Astrocyte (in vitro differentiated cells and primary cell): ENCODE data around the gene AHNAK2. TPM values are rescaled to one million over a fixed set of nuclear protein-coding genes. Genes with fewer than 3 reads are reported as not detected.
A peak's percentile ranks its signal among the peaks of the same experiment; 100 is the strongest.

Experiments used
- DNase-seq: peaks from one replicate; pipeline ENCODE4 v3.0.0-alpha.2; 2010; ENCODE audit warnings: low read depth
- FAIRE-seq: peaks from 2 replicates; lab custom pipeline; 2011; peaks lifted over from hg19 to GRCh38; lab: Jason Lieb, UNC
- H2AFZ ChIP-seq: 2 replicates; pipeline ENCODE4 v1.6.0; 2012; ENCODE audit warnings: low read depth, low read length, inconsistent platforms
- H3K27ac ChIP-seq: 2 replicates; pipeline ENCODE4 v1.5.1; 2011; ENCODE audit warnings: low read depth, low read length, inconsistent platforms
- H3K27me3 ChIP-seq: 2 replicates; pipeline ENCODE4 v1.6.0; 2011; ENCODE audit warnings: low read length, inconsistent platforms; ENCODE audit not compliant: insufficient read depth
- H3K36me3 ChIP-seq: 2 replicates; pipeline ENCODE4 v1.5.1; 2011; ENCODE audit warnings: low read length, inconsistent platforms; ENCODE audit not compliant: insufficient read depth
- H3K4me1 ChIP-seq: 2 replicates; pipeline ENCODE4 v1.5.1; 2011; ENCODE audit warnings: low read length, inconsistent platforms; ENCODE audit not compliant: insufficient read depth
- H3K4me2 ChIP-seq: 2 replicates; pipeline ENCODE4 v1.6.0; 2012; ENCODE audit warnings: low read length, inconsistent platforms
- H3K4me3 ChIP-seq: 2 replicates; pipeline ENCODE4 v1.5.1; 2011; ENCODE audit warnings: low read depth, mild to moderate bottlenecking, low read length, inconsistent platforms; ENCODE audit not compliant: insufficient read depth
- H3K79me2 ChIP-seq: 2 replicates; pipeline ENCODE4 v1.6.0; 2012; ENCODE audit warnings: mild to moderate bottlenecking, low read length, inconsistent platforms; ENCODE audit not compliant: insufficient read depth
- H3K9ac ChIP-seq: 2 replicates; pipeline ENCODE4 v1.6.0; 2012; ENCODE audit warnings: mild to moderate bottlenecking, low read length, inconsistent platforms
- H3K9me3 ChIP-seq: 2 replicates; pipeline ENCODE4 v1.5.1; 2012; ENCODE audit warnings: low read depth, mild to moderate bottlenecking, low read length, inconsistent platforms; ENCODE audit not compliant: insufficient read depth
- H4K20me1 ChIP-seq: 2 replicates; pipeline ENCODE4 v1.6.0; 2012; ENCODE audit warnings: low read length, inconsistent platforms; ENCODE audit not compliant: insufficient read depth
- H3K27ac Mint-ChIP-seq: one replicate; pipeline ENCODE4 v1.8.0; 2021; ENCODE audit warnings: mild to moderate bottlenecking, mixed read lengths; ENCODE audit not compliant: unreplicated experiment
- H3K27me3 Mint-ChIP-seq: one replicate; pipeline ENCODE4 v1.8.0; 2021; ENCODE audit warnings: low read depth, mixed read lengths; ENCODE audit not compliant: unreplicated experiment
- H3K36me3 Mint-ChIP-seq: one replicate; pipeline ENCODE4 v1.8.0; 2021; ENCODE audit warnings: low read depth, mixed read lengths; ENCODE audit not compliant: unreplicated experiment
- H3K4me1 Mint-ChIP-seq: one replicate; pipeline ENCODE4 v1.8.0; 2021; ENCODE audit warnings: low read depth, mixed read lengths; ENCODE audit not compliant: unreplicated experiment
- H3K4me3 Mint-ChIP-seq: one replicate; pipeline ENCODE4 v1.8.0; 2021; ENCODE audit warnings: mild to moderate bottlenecking, moderate library complexity, mixed read lengths; ENCODE audit not compliant: unreplicated experiment
- H3K9me3 Mint-ChIP-seq: one replicate; pipeline ENCODE4 v1.8.0; 2021; ENCODE audit warnings: mild to moderate bottlenecking, mixed read lengths; ENCODE audit not compliant: unreplicated experiment
- CTCF ChIP-seq: IDR thresholded peaks from 2 replicates; pipeline ENCODE4 v1.5.1; 2011; ENCODE audit warnings: low read depth, mild to moderate bottlenecking, inconsistent platforms, low read length, moderate library complexity; ENCODE audit not compliant: insufficient read depth
- EZH2 ChIP-seq: IDR thresholded peaks from 2 replicates; pipeline ENCODE4 v1.6.1; 2012; ENCODE audit warnings: mild to moderate bottlenecking, low read length, inconsistent platforms; ENCODE audit not compliant: insufficient read depth
- total RNA-seq: library from RNA; stranded (reverse); gene quantifications from 2 replicates; pipeline ENCODE4 v1.2.1, GENCODE V29; 2021

AHNAK2 gene
- total RNA-seq, 1 donor from 2014 or later, result 44.7 TPM

DNA sequence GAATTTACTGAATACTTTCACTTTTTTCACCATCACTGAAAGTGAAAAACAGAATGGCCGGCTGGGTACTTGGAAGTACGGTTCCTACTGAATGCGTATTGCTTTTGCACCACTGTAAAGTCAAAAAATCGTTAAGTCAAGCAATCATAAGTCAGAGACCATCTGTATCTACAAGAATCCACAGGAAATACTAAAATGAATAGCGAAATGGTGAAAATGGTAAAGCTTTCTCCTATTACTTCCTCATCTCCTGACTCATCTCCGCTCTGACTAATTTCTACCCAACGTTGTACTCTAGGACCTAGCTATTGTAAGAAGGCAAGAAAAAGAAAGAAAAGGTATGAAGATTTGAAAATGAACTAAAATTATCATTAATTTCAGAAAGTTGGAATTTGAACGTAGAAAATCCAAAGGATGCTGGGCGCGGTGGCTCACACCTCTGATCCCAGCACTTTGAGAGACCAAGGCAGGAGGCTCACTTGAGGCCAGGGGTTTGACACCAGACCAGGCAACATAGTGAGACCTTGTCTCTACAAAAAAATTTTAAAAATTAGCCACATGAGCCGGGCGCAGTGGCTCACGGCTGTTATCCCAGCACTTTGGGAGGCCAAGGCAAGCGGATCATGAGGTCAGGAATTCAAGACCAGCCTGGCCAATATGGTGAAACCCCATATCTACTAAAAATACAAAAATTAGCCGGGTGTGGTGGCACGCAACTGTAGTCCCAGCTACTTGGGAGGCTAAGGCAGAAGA lies 48.0 kb upstream of the AHNAK2 start:
- Mint-ChIP-seq H3K4me1 (peaks cover 29% of the 10 kb centered on the region), H3K27ac (peak overlapping the region; percentile 48), H3K27me3 (no peaks in the 10 kb centered on the region)

DNA sequence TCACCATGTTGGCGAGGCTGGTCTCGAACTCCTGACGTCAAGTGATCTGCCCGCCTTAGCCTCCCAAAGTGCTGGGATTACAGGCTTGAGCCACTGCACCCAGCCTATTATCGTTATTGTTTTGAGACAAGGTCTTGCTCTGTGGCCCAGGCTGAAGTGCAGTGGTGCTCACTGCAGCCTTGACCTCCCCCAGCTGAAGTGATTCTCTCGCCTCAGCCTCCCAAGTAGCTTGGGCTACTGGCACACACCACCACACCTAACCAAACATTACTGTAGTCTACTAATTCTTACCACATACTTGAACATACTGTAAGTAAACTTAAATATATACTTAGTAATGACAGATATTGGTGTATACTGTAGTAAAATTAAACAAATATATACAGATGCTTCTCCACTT lies 47.3 kb upstream of the AHNAK2 start:
- Mint-ChIP-seq H3K27me3 (no peaks in the 10 kb centered on the region), H3K36me3 (no peaks in the 10 kb centered on the region), H3K4me1 (peaks cover 25% of the 10 kb centered on the region), H3K27ac (peak overlapping the region; percentile 98), H3K4me3 (no peak overlapping the region), H3K9me3 (peaks cover 1% of the 10 kb centered on the region)
- Histone ChIP-seq H3K4me2 (peak overlapping the region; percentile 16), H3K9me3 (no peaks in the 10 kb centered on the region), H2AFZ (no peak overlapping the region), H3K36me3 (no peaks in the 10 kb centered on the region), H4K20me1 (no peaks in the 10 kb centered on the region), H3K9ac (peak overlapping the region; percentile 51), H3K27me3 (no peaks in the 10 kb centered on the region), H3K79me2 (peaks cover 15% of the 10 kb centered on the region), H3K4me3 (no peak overlapping the region), H3K4me1 (peaks cover 61% of the 10 kb centered on the region), H3K27ac (peak overlapping the region; percentile 92)
- FAIRE-seq (no peak), DNase-seq (no peak)
- no peak for TF ChIP-seq EZH2
- no peak for TF ChIP-seq CTCF

More for the DNA sequence above, 48.0 kb upstream of the AHNAK2 start:
- Histone ChIP-seq H3K4me3 (no peak overlapping the region), H4K20me1 (no peaks in the 10 kb centered on the region), H3K27me3 (no peaks in the 10 kb centered on the region), H3K79me2 (peaks cover 11% of the 10 kb centered on the region), H3K27ac (peak overlapping the region; percentile 92), H3K4me1 (peaks cover 61% of the 10 kb centered on the region), H3K4me2 (peak overlapping the region; percentile 37), H3K36me3 (no peaks in the 10 kb centered on the region), H3K9me3 (no peaks in the 10 kb centered on the region), H2AFZ (no peak overlapping the region), H3K9ac (peak overlapping the region; percentile 51)
- DNase-seq (peak; percentile 86), FAIRE-seq (no peak)
- Mint-ChIP-seq H3K9me3 (peaks cover 1% of the 10 kb centered on the region), H3K36me3 (no peaks in the 10 kb centered on the region), H3K4me3 (no peak overlapping the region)
- TF ChIP-seq EZH2 (no peak), CTCF (no peak)
